HepG2 (cell line): Measurements from ENCODE around the gene ANKRD60. TPM values are rescaled to one million over a fixed set of nuclear protein-coding genes. Genes with fewer than 3 reads are reported as not detected.

Source experiments
- BCL6 ChIP-seq: IDR thresholded peaks from 2 replicates; pipeline ENCODE4 v1.6.1; 2016; ENCODE audit warnings: missing genetic modification reagents, missing compliant biosample characterization
- FOSL1 ChIP-seq: sonication (generic); formaldehyde crosslinking; IDR thresholded peaks from 2 replicates; pipeline ENCODE4 v1.9.0; 2021; ENCODE audit warnings: missing genetic modification reagents, borderline replicate concordance
- GRHL1 ChIP-seq: sonication (generic); formaldehyde crosslinking; conservative IDR thresholded peaks from 2 replicates; pipeline ENCODE4 v1.8.0; 2022; ENCODE audit warnings: missing genetic modification reagents
- HDAC2 ChIP-seq: sonication (generic); formaldehyde crosslinking; IDR thresholded peaks from 2 replicates; pipeline ENCODE4 v1.4.0; 2020; ENCODE audit warnings: missing genetic modification reagents
- HES4 ChIP-seq: sonication (generic); formaldehyde crosslinking; IDR thresholded peaks from 2 replicates; pipeline ENCODE4 v1.9.0; 2021; ENCODE audit warnings: mild to moderate bottlenecking, missing genetic modification reagents, borderline replicate concordance
- KLF16 ChIP-seq, 2 experiments: sonication (generic) in 1 of 2; formaldehyde crosslinking in 1 of 2; IDR thresholded peaks; 2 replicates each; pipeline versions ENCODE4 v1.6.1 to v1.8.0; 2016 to 2023; ENCODE audit warnings: missing genetic modification reagents in 2 of 2, missing compliant biosample characterization in 1 of 2
- MTA1 ChIP-seq: sonication (generic); formaldehyde crosslinking; IDR thresholded peaks from 2 replicates; pipeline ENCODE4 v1.4.0; 2020; ENCODE audit warnings: missing genetic modification reagents, mild to moderate bottlenecking, borderline replicate concordance
- RBAK ChIP-seq: sonication (generic); formaldehyde crosslinking; IDR thresholded peaks from 2 replicates; pipeline ENCODE4 v1.5.1; 2020; ENCODE audit warnings: mild to moderate bottlenecking, missing genetic modification reagents
- ZC3H13 ChIP-seq: sonication (generic); formaldehyde crosslinking; IDR thresholded peaks from 2 replicates; pipeline ENCODE4 v1.8.1; 2023; ENCODE audit warnings: mild to moderate bottlenecking, missing genetic modification reagents, moderate library complexity
- ZMYM2 ChIP-seq: sonication (generic); formaldehyde crosslinking; IDR thresholded peaks from 2 replicates; pipeline ENCODE4 v1.8.0; 2022; ENCODE audit warnings: mild to moderate bottlenecking, missing genetic modification reagents
- ZNF850 ChIP-seq: sonication (generic); formaldehyde crosslinking; conservative IDR thresholded peaks from 2 replicates; pipeline ENCODE4 v1.9.0; 2021; ENCODE audit warnings: mild to moderate bottlenecking, missing genetic modification reagents
- polyA plus RNA-seq, 8 experiments: library from polyadenylated mRNA; depleted of rRNA in 3 of 8; stranded (reverse) in 7 of 8; unstranded in 1 of 8; fragments of >200 nt; fragmentation: Illumina TruSeq in 4 of 8; extraction: Trizol in 4 of 8; gene quantifications; 2 replicates each; pipeline versions ENCODE4 v1.2.1 to v1.2.3, GENCODE V29; 2011 to 2016; ENCODE audit warnings: low read depth in 4 of 8, missing spikeins in 1 of 8, mixed read lengths in 1 of 8; ENCODE audit not compliant: insufficient read depth in 1 of 8
- total RNA-seq, 5 experiments: library from RNA; depleted of rRNA; stranded (reverse); fragments of >200 nt; fragmentation: Illumina TruSeq; extraction: Trizol; gene quantifications; 2 replicates each; pipeline ENCODE4 v1.2.3, GENCODE V29; 2016; ENCODE audit warnings: low read depth in 1 of 5
- TF ChIP-seq, protein P1 (sequence below): sonication (generic); formaldehyde crosslinking; IDR thresholded peaks from 2 replicates; pipeline ENCODE4 v1.5.0; 2020; ENCODE audit warnings: mild to moderate bottlenecking, missing genetic modification reagents
- TF ChIP-seq, protein P2 (sequence below): sonication (generic); formaldehyde crosslinking; IDR thresholded peaks from 2 replicates; pipeline ENCODE4 v1.4.0; 2020; ENCODE audit warnings: missing genetic modification reagents
- TF ChIP-seq, protein P3 (sequence below): sonication (generic); formaldehyde crosslinking; IDR thresholded peaks from 2 replicates; pipeline ENCODE4 v1.4.0; 2020; ENCODE audit warnings: mild to moderate bottlenecking, missing genetic modification reagents

Gene ANKRD60
- total and polyA plus RNA-seq, 2 of the 13 experiments (the other 11 are each of a cell fraction or from before 2014, with no cell fraction given) = not detected

GRCh38 chr20:58209652-58210397 lies 18.6 kb downstream of the ANKRD60 start (continued):
- TF ChIP-seq, protein P1, sequence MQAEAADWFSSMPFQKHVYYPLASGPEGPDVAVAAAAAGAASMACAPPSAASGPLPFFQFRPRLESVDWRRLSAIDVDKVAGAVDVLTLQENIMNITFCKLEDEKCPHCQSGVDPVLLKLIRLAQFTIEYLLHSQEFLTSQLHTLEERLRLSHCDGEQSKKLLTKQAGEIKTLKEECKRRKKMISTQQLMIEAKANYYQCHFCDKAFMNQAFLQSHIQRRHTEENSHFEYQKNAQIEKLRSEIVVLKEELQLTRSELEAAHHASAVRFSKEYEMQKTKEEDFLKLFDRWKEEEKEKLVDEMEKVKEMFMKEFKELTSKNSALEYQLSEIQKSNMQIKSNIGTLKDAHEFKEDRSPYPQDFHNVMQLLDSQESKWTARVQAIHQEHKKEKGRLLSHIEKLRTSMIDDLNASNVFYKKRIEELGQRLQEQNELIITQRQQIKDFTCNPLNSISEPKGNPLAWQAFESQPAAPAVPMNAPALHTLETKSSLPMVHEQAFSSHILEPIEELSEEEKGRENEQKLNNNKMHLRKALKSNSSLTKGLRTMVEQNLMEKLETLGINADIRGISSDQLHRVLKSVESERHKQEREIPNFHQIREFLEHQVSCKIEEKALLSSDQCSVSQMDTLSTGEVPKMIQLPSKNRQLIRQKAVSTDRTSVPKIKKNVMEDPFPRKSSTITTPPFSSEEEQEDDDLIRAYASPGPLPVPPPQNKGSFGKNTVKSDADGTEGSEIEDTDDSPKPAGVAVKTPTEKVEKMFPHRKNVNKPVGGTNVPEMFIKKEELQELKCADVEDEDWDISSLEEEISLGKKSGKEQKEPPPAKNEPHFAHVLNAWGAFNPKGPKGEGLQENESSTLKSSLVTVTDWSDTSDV (CRISPR knock-in tag) = no peak
- no peak for TF ChIP-seq MTA1 (CRISPR knock-in tag)
- 0 out of 2 replicates have a peak, but pooled peaks have one; percentile 44 for TF ChIP-seq RBAK (CRISPR knock-in tag)
- TF ChIP-seq ZMYM2 (CRISPR knock-in tag) = no peak
- TF ChIP-seq FOSL1 (CRISPR knock-in tag) = no peak
- TF ChIP-seq KLF16 (CRISPR knock-in tag; IDR thresholded peaks at IDR 0.05) = peak in 1 of 2 experiments; percentile 47; a peak in 1 of 4 replicates
- TF ChIP-seq, protein P2, sequence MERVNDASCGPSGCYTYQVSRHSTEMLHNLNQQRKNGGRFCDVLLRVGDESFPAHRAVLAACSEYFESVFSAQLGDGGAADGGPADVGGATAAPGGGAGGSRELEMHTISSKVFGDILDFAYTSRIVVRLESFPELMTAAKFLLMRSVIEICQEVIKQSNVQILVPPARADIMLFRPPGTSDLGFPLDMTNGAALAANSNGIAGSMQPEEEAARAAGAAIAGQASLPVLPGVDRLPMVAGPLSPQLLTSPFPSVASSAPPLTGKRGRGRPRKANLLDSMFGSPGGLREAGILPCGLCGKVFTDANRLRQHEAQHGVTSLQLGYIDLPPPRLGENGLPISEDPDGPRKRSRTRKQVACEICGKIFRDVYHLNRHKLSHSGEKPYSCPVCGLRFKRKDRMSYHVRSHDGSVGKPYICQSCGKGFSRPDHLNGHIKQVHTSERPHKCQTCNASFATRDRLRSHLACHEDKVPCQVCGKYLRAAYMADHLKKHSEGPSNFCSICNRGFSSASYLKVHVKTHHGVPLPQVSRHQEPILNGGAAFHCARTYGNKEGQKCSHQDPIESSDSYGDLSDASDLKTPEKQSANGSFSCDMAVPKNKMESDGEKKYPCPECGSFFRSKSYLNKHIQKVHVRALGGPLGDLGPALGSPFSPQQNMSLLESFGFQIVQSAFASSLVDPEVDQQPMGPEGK (CRISPR knock-in tag) = peak; percentile 88
- no peak for TF ChIP-seq ZNF850 (CRISPR knock-in tag)
- peak; percentile 43; the same call in 1 of the 2 replicates for TF ChIP-seq BCL6 (CRISPR knock-in tag)
- no peak for TF ChIP-seq HES4
- no peak for TF ChIP-seq HDAC2 (CRISPR knock-in tag)
- TF ChIP-seq ZC3H13 (CRISPR knock-in tag) = no peak
- TF ChIP-seq GRHL1 = no peak
- TF ChIP-seq, protein P3, sequence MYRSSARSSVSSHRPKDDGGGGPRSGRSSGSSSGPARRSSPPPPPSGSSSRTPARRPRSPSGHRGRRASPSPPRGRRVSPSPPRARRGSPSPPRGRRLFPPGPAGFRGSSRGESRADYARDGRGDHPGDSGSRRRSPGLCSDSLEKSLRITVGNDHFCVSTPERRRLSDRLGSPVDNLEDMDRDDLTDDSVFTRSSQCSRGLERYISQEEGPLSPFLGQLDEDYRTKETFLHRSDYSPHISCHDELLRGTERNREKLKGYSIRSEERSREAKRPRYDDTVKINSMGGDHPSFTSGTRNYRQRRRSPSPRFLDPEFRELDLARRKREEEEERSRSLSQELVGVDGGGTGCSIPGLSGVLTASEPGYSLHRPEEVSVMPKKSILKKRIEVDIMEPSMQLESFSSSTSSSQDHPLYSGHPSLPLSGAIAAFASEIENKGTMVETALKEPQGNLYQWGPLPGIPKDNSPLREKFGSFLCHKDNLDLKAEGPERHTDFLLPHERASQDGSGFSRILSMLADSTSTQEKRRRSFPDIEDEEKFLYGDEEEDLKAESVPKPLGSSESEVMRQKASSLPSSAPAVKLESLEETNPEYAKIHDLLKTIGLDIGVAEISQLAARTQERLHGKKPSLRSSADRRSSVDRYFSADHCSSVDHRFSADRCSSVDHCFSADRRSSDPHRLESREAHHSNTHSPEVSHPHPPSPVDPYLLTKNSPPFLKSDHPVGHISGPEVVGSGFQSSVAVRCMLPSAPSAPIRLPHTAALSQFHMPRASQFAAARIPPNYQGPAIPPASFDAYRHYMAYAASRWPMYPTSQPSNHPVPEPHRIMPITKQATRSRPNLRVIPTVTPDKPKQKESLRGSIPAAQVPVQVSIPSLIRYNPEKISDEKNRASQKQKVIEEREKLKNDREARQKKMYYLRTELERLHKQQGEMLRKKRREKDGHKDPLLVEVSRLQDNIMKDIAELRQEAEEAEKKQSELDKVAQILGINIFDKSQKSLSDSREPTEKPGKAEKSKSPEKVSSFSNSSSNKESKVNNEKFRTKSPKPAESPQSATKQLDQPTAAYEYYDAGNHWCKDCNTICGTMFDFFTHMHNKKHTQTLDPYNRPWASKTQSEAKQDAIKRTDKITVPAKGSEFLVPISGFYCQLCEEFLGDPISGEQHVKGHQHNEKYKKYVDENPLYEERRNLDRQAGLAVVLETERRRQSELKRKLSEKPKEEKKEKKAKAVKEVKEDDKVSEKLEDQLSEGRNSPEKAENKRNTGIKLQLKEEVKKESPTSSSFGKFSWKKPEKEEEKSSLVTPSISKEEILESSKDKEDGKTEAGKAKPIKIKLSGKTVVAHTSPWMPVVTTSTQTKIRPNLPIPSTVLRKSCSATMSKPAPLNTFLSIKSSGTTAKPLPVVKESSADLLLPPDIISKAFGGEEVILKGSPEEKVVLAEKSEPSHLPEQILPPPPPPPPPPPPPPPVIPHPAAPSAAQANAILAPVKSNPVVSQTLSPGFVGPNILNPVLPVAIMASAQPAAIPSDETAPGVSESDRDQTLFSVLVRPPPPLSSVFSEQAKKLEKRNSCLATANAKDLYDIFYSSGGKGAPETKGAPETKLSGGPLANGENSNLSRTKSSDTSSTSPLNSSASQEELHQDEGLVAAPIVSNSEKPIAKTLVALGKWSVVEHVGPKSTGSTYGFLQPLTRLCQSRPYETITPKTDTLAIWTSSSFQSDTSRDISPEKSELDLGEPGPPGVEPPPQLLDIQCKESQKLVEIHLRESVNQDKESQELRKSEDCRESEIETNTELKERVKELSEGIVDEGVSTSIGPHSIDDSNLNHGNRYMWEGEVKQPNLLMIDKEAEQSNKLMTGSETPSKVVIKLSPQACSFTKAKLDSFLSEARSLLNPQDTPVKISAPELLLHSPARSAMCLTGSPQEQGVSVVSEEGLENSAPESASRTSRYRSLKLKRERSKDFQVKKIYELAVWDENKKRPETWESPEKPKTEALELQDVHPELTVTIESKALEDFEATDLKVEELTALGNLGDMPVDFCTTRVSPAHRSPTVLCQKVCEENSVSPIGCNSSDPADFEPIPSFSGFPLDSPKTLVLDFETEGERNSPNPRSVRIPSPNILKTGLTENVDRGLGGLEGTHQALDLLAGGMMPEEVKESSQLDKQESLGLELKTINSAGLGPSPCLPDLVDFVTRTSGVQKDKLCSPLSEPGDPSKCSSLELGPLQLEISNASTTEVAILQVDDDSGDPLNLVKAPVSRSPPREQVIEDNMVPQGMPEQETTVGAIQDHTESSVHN (CRISPR knock-in tag) = no peak
